ENCODE measurements around the gene PARP12.

- TF ChIP-seq CTCF (CRISPR knock-in tag; IDR thresholded peaks at IDR 0.05) (no peak), ZBTB34 (CRISPR knock-in tag; IDR thresholded peaks at IDR 0.05) (no peak), AHDC1 (CRISPR knock-in tag; IDR thresholded peaks at IDR 0.05; ENCODE audit: borderline replicate concordance) (no peak), FOXA3 (CRISPR knock-in tag; IDR thresholded peaks at IDR 0.05) (no peak)
These were observed 55.6 kb downstream of the PARP12 start for GRCh38 chr7:140007051-140007690.
